HEK293 (cell line): ENCODE data around the gene CFAP97.
"Not testable (repeated sequence)": the region's sequence is repeated elsewhere in the genome, so short reads cannot be mapped to it uniquely, and the experiment has no call there.

Source experiments
- CTCF ChIA-PET: fragments of 350-600 bp; formaldehyde crosslinking; extraction: SDS; loops from one replicate; lab custom pipeline; 2021; ENCODE audit warnings: antibody characterized with exemption; lab: Yijun Ruan, JAX
- POLR2A ChIA-PET: fragments of 300-600 bp; formaldehyde crosslinking; extraction: SDS; loops from one replicate; lab custom pipeline; 2020; ENCODE audit warnings: antibody characterized with exemption, inconsistent platforms; lab: Yijun Ruan, JAX
- H3K27ac ChIP-seq: fragments of 200-500 bp; sonication (Bioruptor generic); 2 replicates; pipeline ENCODE4 v1.5.1; 2014; ENCODE audit warnings: low read depth, low read length, control low read depth, inconsistent platforms; ENCODE audit errors: extremely low read depth
- H3K36me3 ChIP-seq, 2 experiments: fragments of 200-500 bp in 1 of 2; sonication (Bioruptor generic) in 1 of 2; 1 replicate in 1 of 2; 2 replicates in 1 of 2; pipeline ENCODE4 v1.5.1; 2014 to 2017; ENCODE audit warnings: inconsistent platforms in 2 of 2, low read length in 2 of 2; ENCODE audit not compliant: control insufficient read depth in 2 of 2, insufficient read depth in 1 of 2
- H3K4me1 ChIP-seq: fragments of 200-500 bp; sonication (Bioruptor generic); 2 replicates; pipeline ENCODE4 v1.5.1; 2014; ENCODE audit warnings: mild to moderate bottlenecking, low read length, inconsistent platforms; ENCODE audit not compliant: control insufficient read depth, insufficient read depth
- H3K4me3 ChIP-seq: 2 replicates; pipeline ENCODE4 v1.5.1; 2011; ENCODE audit warnings: low read depth, mild to moderate bottlenecking, control low read depth, low read length, moderate library complexity
- H3K9me3 ChIP-seq: fragments of 200-500 bp; sonication (Bioruptor generic); 2 replicates; pipeline ENCODE4 v1.5.1; 2014; ENCODE audit warnings: low read depth, low read length, inconsistent platforms; ENCODE audit not compliant: control insufficient read depth, insufficient read depth
- BCL11B ChIP-seq: fragments of 450-650 bp; formaldehyde crosslinking; IDR thresholded peaks from 2 replicates; pipeline ENCODE4 v1.5.1; 2016; ENCODE audit warnings: low read depth, missing biosample characterization, missing genetic modification characterization
- YY2 ChIP-seq: fragments of 450-650 bp; formaldehyde crosslinking; IDR thresholded peaks from 2 replicates; pipeline ENCODE4 v1.5.1; 2016; ENCODE audit warnings: missing biosample characterization, missing genetic modification characterization
- ZBTB17 ChIP-seq: fragments of 450-650 bp; formaldehyde crosslinking; IDR thresholded peaks from 2 replicates; pipeline ENCODE4 v1.5.1; 2016; ENCODE audit warnings: missing biosample characterization, missing genetic modification characterization
- ZBTB8A ChIP-seq: fragments of 450-650 bp; formaldehyde crosslinking; IDR thresholded peaks from 2 replicates; pipeline ENCODE4 v1.5.1; 2016; ENCODE audit warnings: missing biosample characterization, missing genetic modification characterization
- ZFHX2 ChIP-seq: fragments of 450-650 bp; formaldehyde crosslinking; conservative IDR thresholded peaks from 2 replicates; pipeline ENCODE4 v1.5.1; 2016; ENCODE audit warnings: missing biosample characterization, missing genetic modification characterization
- ZFP41 ChIP-seq: fragments of 450-650 bp; formaldehyde crosslinking; IDR thresholded peaks from 2 replicates; pipeline ENCODE4 v1.5.1; 2016; ENCODE audit warnings: missing biosample characterization, missing genetic modification characterization, borderline replicate concordance
- ZNF155 ChIP-seq: fragments of 450-650 bp; formaldehyde crosslinking; IDR thresholded peaks from 2 replicates; pipeline ENCODE4 v1.5.1; 2016; ENCODE audit warnings: missing biosample characterization, missing genetic modification characterization
- ZNF174 ChIP-seq: fragments of 450-650 bp; formaldehyde crosslinking; IDR thresholded peaks from 2 replicates; pipeline ENCODE4 v1.5.0; 2017; ENCODE audit warnings: missing biosample characterization, mild to moderate bottlenecking, missing genetic modification characterization
- ZNF248 ChIP-seq: fragments of 450-650 bp; formaldehyde crosslinking; IDR thresholded peaks from 2 replicates; pipeline ENCODE4 v1.5.1; 2017; ENCODE audit warnings: missing biosample characterization, missing genetic modification characterization
- ZNF274 ChIP-seq, 2 experiments: fragments of 200-500 bp in 1 of 2; fragments of 450-650 bp in 1 of 2; sonication (Bioruptor generic) in 1 of 2; formaldehyde crosslinking in 1 of 2; IDR thresholded peaks; 2 replicates each; pipeline versions ENCODE4 v1.5.1 to v1.6.1; 2014 to 2016; ENCODE audit warnings: borderline replicate concordance in 1 of 2, inconsistent platforms in 1 of 2, low read length in 1 of 2, missing biosample characterization in 1 of 2, missing genetic modification characterization in 1 of 2
- ZNF324 ChIP-seq: fragments of 450-650 bp; formaldehyde crosslinking; IDR thresholded peaks from 2 replicates; pipeline ENCODE4 v1.5.1; 2016; ENCODE audit warnings: missing biosample characterization, missing genetic modification characterization
- ZNF391 ChIP-seq: fragments of 450-650 bp; formaldehyde crosslinking; IDR thresholded peaks from 2 replicates; pipeline ENCODE4 v1.5.1; 2016; ENCODE audit warnings: low read depth, missing biosample characterization, missing genetic modification characterization, borderline replicate concordance
- ZNF747 ChIP-seq: fragments of 450-650 bp; formaldehyde crosslinking; IDR thresholded peaks from 2 replicates; pipeline ENCODE4 v1.5.1; 2016; ENCODE audit warnings: missing biosample characterization, missing genetic modification characterization
- ZSCAN23 ChIP-seq: fragments of 450-650 bp; formaldehyde crosslinking; IDR thresholded peaks from 2 replicates; pipeline ENCODE4 v1.5.1; 2016; ENCODE audit warnings: missing biosample characterization, missing genetic modification characterization
- TF ChIP-seq, protein P1 (sequence below): fragments of 450-650 bp; formaldehyde crosslinking; IDR thresholded peaks from 2 replicates; pipeline ENCODE4 v1.5.1; 2016; ENCODE audit warnings: missing biosample characterization, missing genetic modification characterization
- TF ChIP-seq, protein P2 (sequence below): fragments of 450-650 bp; formaldehyde crosslinking; IDR thresholded peaks from 2 replicates; pipeline ENCODE4 v1.5.1; 2017; ENCODE audit warnings: missing biosample characterization, missing genetic modification characterization
- TF ChIP-seq, protein P3 (sequence below): fragments of 450-650 bp; formaldehyde crosslinking; IDR thresholded peaks from 2 replicates; pipeline ENCODE4 v1.5.1; 2017; ENCODE audit warnings: missing biosample characterization, missing genetic modification characterization
- TF ChIP-seq, protein P4 (sequence below): fragments of 450-650 bp; formaldehyde crosslinking; optimal IDR thresholded peaks from 2 replicates; pipeline ENCODE3; 2016; ENCODE audit warnings: missing biosample characterization, mild to moderate bottlenecking, missing genetic modification characterization
- TF ChIP-seq, protein P5 (sequence below): fragments of 450-650 bp; formaldehyde crosslinking; IDR thresholded peaks from 2 replicates; pipeline ENCODE4 v1.5.1; 2016; ENCODE audit warnings: missing biosample characterization, missing genetic modification characterization, borderline replicate concordance
- TF ChIP-seq, protein P6 (sequence below): fragments of 450-650 bp; formaldehyde crosslinking; IDR thresholded peaks from 2 replicates; pipeline ENCODE4 v1.5.1; 2016; ENCODE audit warnings: missing biosample characterization, missing genetic modification characterization

The CFAP97 gene

DNA sequence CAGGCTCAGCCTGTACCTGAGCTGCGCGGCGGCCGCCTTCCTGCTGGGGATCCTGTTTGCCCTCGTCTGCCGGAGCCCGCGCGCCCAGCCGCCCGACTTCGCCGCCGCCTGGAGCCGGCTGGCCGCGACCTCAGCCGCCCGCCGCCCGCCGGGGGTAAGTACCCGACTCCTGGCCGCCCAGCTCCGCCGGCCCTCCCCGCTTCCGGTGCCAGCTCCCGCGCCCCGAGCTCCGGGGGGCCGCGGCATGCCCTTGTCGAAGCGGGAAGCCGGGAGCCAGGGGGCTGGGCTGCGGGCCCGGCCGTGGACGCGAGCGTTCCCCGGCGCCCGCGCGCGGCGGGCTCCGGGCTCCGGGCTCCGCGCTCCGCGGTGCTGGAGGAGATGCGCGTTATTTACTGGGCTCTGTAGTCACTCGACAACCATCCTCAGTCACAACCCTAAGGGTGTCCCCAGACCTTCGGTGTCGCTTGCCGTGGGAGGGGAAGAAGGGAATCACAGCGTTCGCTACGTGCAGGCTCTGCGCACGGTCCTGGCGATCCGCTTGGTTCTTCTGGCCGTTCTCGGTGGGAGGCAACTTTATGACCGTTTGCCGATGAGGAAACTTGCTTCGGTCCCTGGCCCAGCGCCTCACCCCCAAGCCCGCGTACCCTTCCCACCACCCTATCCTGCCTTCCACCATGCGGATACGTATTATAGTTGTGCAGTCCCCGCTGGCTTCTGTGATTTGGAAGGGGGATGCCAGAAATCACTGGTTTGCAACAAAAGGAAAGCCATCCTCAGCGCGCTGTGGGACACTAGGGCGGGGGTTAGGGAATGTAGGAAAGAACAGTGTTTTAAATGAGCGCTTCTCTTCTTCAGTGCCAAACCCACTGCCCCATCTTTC lies 6.5 kb upstream of the CFAP97 start (continued):
- TF ChIP-seq ZSCAN23 (tag by site-specific recombination) (no peak), ZNF747 (tag by site-specific recombination) (no peak), ZNF391 (tag by site-specific recombination) (no peak), ZNF174 (tag by site-specific recombination) (no peak), ZNF324 (no peak), ZNF155 (tag by site-specific recombination) (no peak), ZNF248 (no peak), ZNF274 (IDR thresholded peaks at IDR 0.05; ENCODE audit: low read length) (no peak), ZNF274 (tag by site-specific recombination; IDR thresholded peaks at IDR 0.05; ENCODE audit: borderline replicate concordance) (no peak), YY2 (no peak), ZBTB8A (peak; percentile 64), BCL11B (tag by site-specific recombination) (no peak), ZFHX2 (tag by site-specific recombination) (0 out of 2 replicates have a peak, but pooled peaks have one; percentile 6), ZBTB17 (tag by site-specific recombination) (peak; percentile 84), ZFP41 (no peak)
- TF ChIP-seq, protein P1, sequence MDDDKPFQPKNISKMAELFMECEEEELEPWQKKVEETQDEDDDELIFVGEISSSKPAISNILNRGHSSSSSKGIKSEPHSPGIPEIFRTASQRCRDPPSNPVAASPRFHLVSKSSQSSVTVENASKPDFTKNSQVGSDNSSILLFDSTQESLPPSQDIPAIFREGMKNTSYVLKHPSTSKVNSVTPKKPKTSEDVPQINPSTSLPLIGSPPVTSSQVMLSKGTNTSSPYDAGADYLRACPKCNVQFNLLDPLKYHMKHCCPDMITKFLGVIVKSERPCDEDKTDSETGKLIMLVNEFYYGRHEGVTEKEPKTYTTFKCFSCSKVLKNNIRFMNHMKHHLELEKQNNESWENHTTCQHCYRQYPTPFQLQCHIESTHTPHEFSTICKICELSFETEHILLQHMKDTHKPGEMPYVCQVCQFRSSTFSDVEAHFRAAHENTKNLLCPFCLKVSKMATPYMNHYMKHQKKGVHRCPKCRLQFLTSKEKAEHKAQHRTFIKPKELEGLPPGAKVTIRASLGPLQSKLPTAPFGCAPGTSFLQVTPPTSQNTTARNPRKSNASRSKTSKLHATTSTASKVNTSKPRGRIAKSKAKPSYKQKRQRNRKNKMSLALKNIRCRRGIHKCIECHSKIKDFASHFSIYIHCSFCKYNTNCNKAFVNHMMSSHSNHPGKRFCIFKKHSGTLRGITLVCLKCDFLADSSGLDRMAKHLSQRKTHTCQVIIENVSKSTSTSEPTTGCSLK (tag by site-specific recombination): no peak
- TF ChIP-seq, protein P2, sequence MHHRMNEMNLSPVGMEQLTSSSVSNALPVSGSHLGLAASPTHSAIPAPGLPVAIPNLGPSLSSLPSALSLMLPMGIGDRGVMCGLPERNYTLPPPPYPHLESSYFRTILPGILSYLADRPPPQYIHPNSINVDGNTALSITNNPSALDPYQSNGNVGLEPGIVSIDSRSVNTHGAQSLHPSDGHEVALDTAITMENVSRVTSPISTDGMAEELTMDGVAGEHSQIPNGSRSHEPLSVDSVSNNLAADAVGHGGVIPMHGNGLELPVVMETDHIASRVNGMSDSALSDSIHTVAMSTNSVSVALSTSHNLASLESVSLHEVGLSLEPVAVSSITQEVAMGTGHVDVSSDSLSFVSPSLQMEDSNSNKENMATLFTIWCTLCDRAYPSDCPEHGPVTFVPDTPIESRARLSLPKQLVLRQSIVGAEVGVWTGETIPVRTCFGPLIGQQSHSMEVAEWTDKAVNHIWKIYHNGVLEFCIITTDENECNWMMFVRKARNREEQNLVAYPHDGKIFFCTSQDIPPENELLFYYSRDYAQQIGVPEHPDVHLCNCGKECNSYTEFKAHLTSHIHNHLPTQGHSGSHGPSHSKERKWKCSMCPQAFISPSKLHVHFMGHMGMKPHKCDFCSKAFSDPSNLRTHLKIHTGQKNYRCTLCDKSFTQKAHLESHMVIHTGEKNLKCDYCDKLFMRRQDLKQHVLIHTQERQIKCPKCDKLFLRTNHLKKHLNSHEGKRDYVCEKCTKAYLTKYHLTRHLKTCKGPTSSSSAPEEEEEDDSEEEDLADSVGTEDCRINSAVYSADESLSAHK (tag by site-specific recombination): no peak
- TF ChIP-seq, protein P3, sequence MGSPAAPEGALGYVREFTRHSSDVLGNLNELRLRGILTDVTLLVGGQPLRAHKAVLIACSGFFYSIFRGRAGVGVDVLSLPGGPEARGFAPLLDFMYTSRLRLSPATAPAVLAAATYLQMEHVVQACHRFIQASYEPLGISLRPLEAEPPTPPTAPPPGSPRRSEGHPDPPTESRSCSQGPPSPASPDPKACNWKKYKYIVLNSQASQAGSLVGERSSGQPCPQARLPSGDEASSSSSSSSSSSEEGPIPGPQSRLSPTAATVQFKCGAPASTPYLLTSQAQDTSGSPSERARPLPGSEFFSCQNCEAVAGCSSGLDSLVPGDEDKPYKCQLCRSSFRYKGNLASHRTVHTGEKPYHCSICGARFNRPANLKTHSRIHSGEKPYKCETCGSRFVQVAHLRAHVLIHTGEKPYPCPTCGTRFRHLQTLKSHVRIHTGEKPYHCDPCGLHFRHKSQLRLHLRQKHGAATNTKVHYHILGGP (tag by site-specific recombination): no peak
- TF ChIP-seq, protein P4, sequence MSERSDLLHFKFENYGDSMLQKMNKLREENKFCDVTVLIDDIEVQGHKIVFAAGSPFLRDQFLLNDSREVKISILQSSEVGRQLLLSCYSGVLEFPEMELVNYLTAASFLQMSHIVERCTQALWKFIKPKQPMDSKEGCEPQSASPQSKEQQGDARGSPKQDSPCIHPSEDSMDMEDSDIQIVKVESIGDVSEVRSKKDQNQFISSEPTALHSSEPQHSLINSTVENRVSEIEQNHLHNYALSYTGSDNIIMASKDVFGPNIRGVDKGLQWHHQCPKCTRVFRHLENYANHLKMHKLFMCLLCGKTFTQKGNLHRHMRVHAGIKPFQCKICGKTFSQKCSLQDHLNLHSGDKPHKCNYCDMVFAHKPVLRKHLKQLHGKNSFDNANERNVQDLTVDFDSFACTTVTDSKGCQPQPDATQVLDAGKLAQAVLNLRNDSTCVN (tag by site-specific recombination): peak; percentile 70
- TF ChIP-seq, protein P5, sequence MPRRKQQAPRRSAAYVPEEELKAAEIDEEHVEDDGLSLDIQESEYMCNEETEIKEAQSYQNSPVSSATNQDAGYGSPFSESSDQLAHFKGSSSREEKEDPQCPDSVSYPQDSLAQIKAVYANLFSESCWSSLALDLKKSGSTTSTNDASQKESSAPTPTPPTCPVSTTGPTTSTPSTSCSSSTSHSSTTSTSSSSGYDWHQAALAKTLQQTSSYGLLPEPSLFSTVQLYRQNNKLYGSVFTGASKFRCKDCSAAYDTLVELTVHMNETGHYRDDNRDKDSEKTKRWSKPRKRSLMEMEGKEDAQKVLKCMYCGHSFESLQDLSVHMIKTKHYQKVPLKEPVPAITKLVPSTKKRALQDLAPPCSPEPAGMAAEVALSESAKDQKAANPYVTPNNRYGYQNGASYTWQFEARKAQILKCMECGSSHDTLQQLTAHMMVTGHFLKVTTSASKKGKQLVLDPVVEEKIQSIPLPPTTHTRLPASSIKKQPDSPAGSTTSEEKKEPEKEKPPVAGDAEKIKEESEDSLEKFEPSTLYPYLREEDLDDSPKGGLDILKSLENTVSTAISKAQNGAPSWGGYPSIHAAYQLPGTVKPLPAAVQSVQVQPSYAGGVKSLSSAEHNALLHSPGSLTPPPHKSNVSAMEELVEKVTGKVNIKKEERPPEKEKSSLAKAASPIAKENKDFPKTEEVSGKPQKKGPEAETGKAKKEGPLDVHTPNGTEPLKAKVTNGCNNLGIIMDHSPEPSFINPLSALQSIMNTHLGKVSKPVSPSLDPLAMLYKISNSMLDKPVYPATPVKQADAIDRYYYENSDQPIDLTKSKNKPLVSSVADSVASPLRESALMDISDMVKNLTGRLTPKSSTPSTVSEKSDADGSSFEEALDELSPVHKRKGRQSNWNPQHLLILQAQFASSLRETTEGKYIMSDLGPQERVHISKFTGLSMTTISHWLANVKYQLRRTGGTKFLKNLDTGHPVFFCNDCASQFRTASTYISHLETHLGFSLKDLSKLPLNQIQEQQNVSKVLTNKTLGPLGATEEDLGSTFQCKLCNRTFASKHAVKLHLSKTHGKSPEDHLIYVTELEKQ: no peak
- TF ChIP-seq, protein P6, sequence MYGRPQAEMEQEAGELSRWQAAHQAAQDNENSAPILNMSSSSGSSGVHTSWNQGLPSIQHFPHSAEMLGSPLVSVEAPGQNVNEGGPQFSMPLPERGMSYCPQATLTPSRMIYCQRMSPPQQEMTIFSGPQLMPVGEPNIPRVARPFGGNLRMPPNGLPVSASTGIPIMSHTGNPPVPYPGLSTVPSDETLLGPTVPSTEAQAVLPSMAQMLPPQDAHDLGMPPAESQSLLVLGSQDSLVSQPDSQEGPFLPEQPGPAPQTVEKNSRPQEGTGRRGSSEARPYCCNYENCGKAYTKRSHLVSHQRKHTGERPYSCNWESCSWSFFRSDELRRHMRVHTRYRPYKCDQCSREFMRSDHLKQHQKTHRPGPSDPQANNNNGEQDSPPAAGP (tag by site-specific recombination): no peak

DNA sequence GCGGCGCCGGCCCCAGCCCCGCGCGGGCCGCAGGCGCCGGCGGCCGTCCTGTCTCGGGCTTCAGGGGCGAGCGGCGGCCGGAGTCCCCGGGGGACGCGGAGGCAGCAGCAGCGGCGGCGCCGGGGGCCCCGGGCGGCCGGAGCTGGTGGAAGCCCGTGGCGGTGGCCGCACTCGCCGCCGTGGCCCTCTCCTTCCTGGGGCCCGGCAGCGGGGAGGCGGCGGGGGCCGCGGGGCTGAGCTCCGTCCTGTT lies 6.0 kb upstream of the CFAP97 start:
- POLR2A ChIA-PET, H3K4me1 ChIP-seq: not testable (repeated sequence)
- CTCF ChIA-PET: interaction anchor here (0.7 kb wide), 1 partner anchor 12 kb away, joined by 4 read pairs; no protein-coding TSS in a partner anchor

More for the DNA sequence above, 6.0 kb upstream of the CFAP97 start:
- peak overlapping the region; percentile 84; the same call in 1 of the 2 replicates for H3K27ac ChIP-seq
- H3K9me3 ChIP-seq, H3K36me3 ChIP-seq: not testable (repeated sequence)
- peak overlapping the region; percentile 74 for H3K4me3 ChIP-seq
